Measurements from ENCODE around the gene NYNRIN.

The NYNRIN gene

GRCh38 chr14:24465368-24465767 is 66.6 kb downstream of the NYNRIN start:
- H3K27ac ChIP-seq = no peak overlapping the region
- TF ChIP-seq CTCF (IDR thresholded peaks at IDR 0.05) = no peak
- no peak for TF ChIP-seq ZFX (IDR thresholded peaks at IDR 0.05; ENCODE audit: borderline replicate concordance)

GRCh38 chr14:24465805-24466204 is 67.0 kb downstream of the NYNRIN start:
- no peak overlapping the region for H3K27ac ChIP-seq
- no peak for TF ChIP-seq CTCF (IDR thresholded peaks at IDR 0.05)
- TF ChIP-seq ZFX (IDR thresholded peaks at IDR 0.05; ENCODE audit: borderline replicate concordance) = no peak
